ENCODE results near the gene ANO4.
A peak's percentile ranks its signal among the peaks of the same experiment; 100 is the strongest.

The ANO4 gene

GRCh38 chr12:101019201-101019600, 224.6 kb downstream of the ANO4 start:
- no peak overlapping the region for H3K4me3 ChIP-seq (ENCODE audit: low read depth, low read length)
- no peaks in the 10 kb centered on the region for H3K36me3 ChIP-seq
- no peaks in the 10 kb centered on the region for H3K4me1 ChIP-seq
- TF ChIP-seq CTCF (IDR thresholded peaks at IDR 0.05; ENCODE audit: low read depth, low read length): no peak
- no peak for DNase-seq
- H3K27me3 ChIP-seq: no peaks in the 10 kb centered on the region
- H3K9me3 ChIP-seq: no peaks in the 10 kb centered on the region; the same call in 1 of the 2 replicates

- H3K27me3 ChIP-seq: no peaks in the 10 kb centered on the region
- no peak for TF ChIP-seq CTCF (IDR thresholded peaks at IDR 0.05; ENCODE audit: low read depth, low read length)
- no peaks in the 10 kb centered on the region for H3K36me3 ChIP-seq
- DNase-seq: no peak
- H3K4me3 ChIP-seq (ENCODE audit: low read depth, low read length): no peak overlapping the region
- no peaks in the 10 kb centered on the region for H3K4me1 ChIP-seq
- H3K9me3 ChIP-seq: no peaks in the 10 kb centered on the region; the same call in 1 of the 2 replicates
These were observed 225.1 kb downstream of the ANO4 start for GRCh38 chr12:101019667-101020066.

- Histone ChIP-seq H3K9me3 (no peaks in the 10 kb centered on the region), H3K4me3 (ENCODE audit: low read depth, low read length) (no peak overlapping the region), H3K27me3 (no peaks in the 10 kb centered on the region), H3K36me3 (no peaks in the 10 kb centered on the region), H3K4me1 (no peaks in the 10 kb centered on the region)
- no peak for DNase-seq
- no peak for TF ChIP-seq CTCF (IDR thresholded peaks at IDR 0.05; ENCODE audit: low read depth, low read length)
These were observed 226.9 kb downstream of the ANO4 start for GRCh38 chr12:101021442-101021841.

GRCh38 chr12:101021911-101022388, 227.4 kb downstream of the ANO4 start:
- H3K4me1 ChIP-seq: no peaks in the 10 kb centered on the region
- TF ChIP-seq CTCF (IDR thresholded peaks at IDR 0.05; ENCODE audit: low read depth, low read length): no peak
- no peaks in the 10 kb centered on the region for H3K27me3 ChIP-seq
- DNase-seq: no peak
- no peak overlapping the region for H3K4me3 ChIP-seq (ENCODE audit: low read depth, low read length)
- no peaks in the 10 kb centered on the region for H3K9me3 ChIP-seq
- H3K36me3 ChIP-seq: no peaks in the 10 kb centered on the region

GRCh38 chr12:101027200-101027599, 232.6 kb downstream of the ANO4 start:
- Histone ChIP-seq H3K4me1 (no peaks in the 10 kb centered on the region), H3K27me3 (no peaks in the 10 kb centered on the region), H3K9me3 (no peaks in the 10 kb centered on the region), H3K36me3 (no peaks in the 10 kb centered on the region), H3K4me3 (ENCODE audit: low read depth, low read length) (no peak overlapping the region)
- TF ChIP-seq CTCF (IDR thresholded peaks at IDR 0.05; ENCODE audit: low read depth, low read length): no peak
- DNase-seq: peak; percentile 16

GRCh38 chr12:101027816-101028215, 233.2 kb downstream of the ANO4 start:
- Histone ChIP-seq H3K4me1 (no peaks in the 10 kb centered on the region), H3K4me3 (ENCODE audit: low read depth, low read length) (no peak overlapping the region), H3K36me3 (no peaks in the 10 kb centered on the region), H3K9me3 (no peaks in the 10 kb centered on the region), H3K27me3 (no peaks in the 10 kb centered on the region)
- TF ChIP-seq CTCF (IDR thresholded peaks at IDR 0.05; ENCODE audit: low read depth, low read length): no peak
- DNase-seq: no peak

Measured in BE2C (cell line).